ENCODE data around the gene HIVEP3.

GRCh38 chr1:41547781-41548560, 370.8 kb downstream of the HIVEP3 start:
- no peak for TF ChIP-seq CTCF (IDR thresholded peaks at IDR 0.05; ENCODE audit: low read depth, low read length)
- TF ChIP-seq POLR2A (IDR thresholded peaks at IDR 0.05; ENCODE audit: extremely low read depth, insufficient read length): no peak
- TF ChIP-seq, protein P1, sequence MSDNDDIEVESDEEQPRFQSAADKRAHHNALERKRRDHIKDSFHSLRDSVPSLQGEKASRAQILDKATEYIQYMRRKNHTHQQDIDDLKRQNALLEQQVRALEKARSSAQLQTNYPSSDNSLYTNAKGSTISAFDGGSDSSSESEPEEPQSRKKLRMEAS (IDR thresholded peaks at IDR 0.05; ENCODE audit: low read depth, low read length): no peak
- no peak for TF ChIP-seq MYC (IDR thresholded peaks at IDR 0.05; ENCODE audit: low read depth, low read length)
